Endothelial cell of umbilical vein (primary cell): Measurements from ENCODE around the gene TTLL13. TPM values are rescaled to one million over a fixed set of nuclear protein-coding genes. Genes with fewer than 3 reads are reported as not detected.

Experiments used
- BruUV-seq: library from RNA; stranded (reverse); fragments of 400-500 nt; replicated peaks from 2 replicates; lab custom pipeline; 2021; lab: Mats Ljungman, UMichigan
- CTCF ChIA-PET: fragments of 300-600, 350-600 bp; sonication (Branson Sonifier 250); formaldehyde crosslinking; loops from one replicate; lab custom pipeline; 2021; ENCODE audit warnings: antibody characterized with exemption, inconsistent platforms; lab: Charles Lee
- POLR2A ChIA-PET: fragments of 300-600, 350-600 bp; sonication (Branson Sonifier 250); formaldehyde crosslinking; loops from one replicate; lab custom pipeline; 2021; ENCODE audit warnings: antibody characterized with exemption, inconsistent platforms; lab: Charles Lee
- DNase-seq: peaks from one replicate; pipeline ENCODE4 v3.0.0-alpha.2; 2011; ENCODE audit warnings: low read depth, low spot score
- FAIRE-seq: peaks from 2 replicates; lab custom pipeline; 2011; peaks lifted over from hg19 to GRCh38; lab: Jason Lieb, UNC
- H2AFZ ChIP-seq: 2 replicates; pipeline ENCODE4 v1.6.0; 2012; ENCODE audit warnings: low read depth, low read length, control low read depth, inconsistent platforms
- H3K27ac ChIP-seq: 2 replicates; pipeline ENCODE4 v1.5.1; 2011; ENCODE audit warnings: low read depth, mild to moderate bottlenecking, control low read depth, low read length, moderate library complexity; ENCODE audit not compliant: insufficient read depth
- H3K27me3 ChIP-seq, 2 experiments: 2 replicates each; pipeline versions ENCODE4 v1.6.0 to v1.6.1; 2011; ENCODE audit warnings: low read length in 2 of 2, mixed read lengths in 1 of 2; ENCODE audit not compliant: control insufficient read depth in 2 of 2, insufficient read depth in 2 of 2
- H3K36me3 ChIP-seq, 2 experiments: 2 replicates in 1 of 2; 3 replicates in 1 of 2; pipeline ENCODE4 v1.5.1; 2011; ENCODE audit warnings: low read length in 2 of 2, mild to moderate bottlenecking in 1 of 2, moderate library complexity in 1 of 2; ENCODE audit not compliant: control insufficient read depth in 2 of 2, insufficient read depth in 2 of 2; ENCODE audit errors: extremely low read depth in 1 of 2
- H3K4me1 ChIP-seq: 3 replicates; pipeline ENCODE4 v1.5.1; 2011; ENCODE audit warnings: mild to moderate bottlenecking, low read length; ENCODE audit not compliant: control insufficient read depth, insufficient read depth; ENCODE audit errors: extremely low read depth
- H3K4me2 ChIP-seq: 2 replicates; pipeline ENCODE4 v1.6.1; 2011; ENCODE audit warnings: low read length, control low read depth, mixed read lengths; ENCODE audit not compliant: insufficient read depth
- H3K4me3 ChIP-seq, 3 experiments: fragments of 200-600 bp in 1 of 3; sonication (generic), shearing (Covaris generic) in 1 of 3; replicated peaks in 1 of 3; 2 replicates each; pipeline ENCODE4 v1.5.1; 2011 to 2016; ENCODE audit warnings: control low read depth in 3 of 3, low read length in 3 of 3, mild to moderate bottlenecking in 2 of 3, inconsistent platforms in 1 of 3, low read depth in 1 of 3, moderate library complexity in 1 of 3; ENCODE audit not compliant: insufficient read depth in 1 of 3
- H3K79me2 ChIP-seq: 2 replicates; pipeline ENCODE4 v1.6.0; 2012; ENCODE audit warnings: low read length, inconsistent platforms; ENCODE audit not compliant: control insufficient read depth, insufficient read depth
- H3K9ac ChIP-seq: replicated peaks from 2 replicates; pipeline ENCODE3; 2011; ENCODE audit warnings: low read length, control low read depth; ENCODE audit not compliant: insufficient read depth; ENCODE audit errors: extremely low read depth
- H3K9me1 ChIP-seq: replicated peaks from 3 replicates; pipeline ENCODE4 v1.6.0; 2011; ENCODE audit warnings: mild to moderate bottlenecking, low read length; ENCODE audit not compliant: control insufficient read depth, insufficient read depth; ENCODE audit errors: extremely low read depth
- H3K9me3 ChIP-seq: replicated peaks from 2 replicates; pipeline ENCODE4 v1.5.1; 2012; ENCODE audit warnings: low read length, inconsistent platforms; ENCODE audit not compliant: control insufficient read depth, insufficient read depth
- H4K20me1 ChIP-seq: replicated peaks from 2 replicates; pipeline ENCODE3; 2011; ENCODE audit warnings: mild to moderate bottlenecking, low read length; ENCODE audit not compliant: control insufficient read depth, insufficient read depth; ENCODE audit errors: extremely low read depth
- CTCF ChIP-seq, 2 donors: IDR thresholded peaks; 1 replicate in 1 of 2; 2 replicates in 1 of 2; pipeline ENCODE4 v1.5.1; 2011; ENCODE audit warnings: low read length in 2 of 2, mild to moderate bottlenecking in 2 of 2, moderate library complexity in 2 of 2, control low read depth in 1 of 2, inconsistent platforms in 1 of 2, low read depth in 1 of 2; ENCODE audit not compliant: insufficient read depth in 1 of 2; ENCODE audit errors: extremely low read depth in 1 of 2
- EZH2 ChIP-seq: IDR thresholded peaks from 2 replicates; pipeline ENCODE4 v1.6.1; 2012; ENCODE audit warnings: borderline replicate concordance, low read depth, mild to moderate bottlenecking, moderate library complexity, low read length, inconsistent platforms; ENCODE audit not compliant: severe bottlenecking
- FOS ChIP-seq: IDR thresholded peaks from 2 replicates; pipeline ENCODE4 v1.6.1; 2011; ENCODE audit warnings: mild to moderate bottlenecking, low read length, moderate library complexity, borderline replicate concordance; ENCODE audit not compliant: insufficient read depth
- GATA2 ChIP-seq: IDR thresholded peaks from 2 replicates; pipeline ENCODE4 v1.7.0; 2011; ENCODE audit warnings: low read depth, mild to moderate bottlenecking, moderate library complexity, mixed read lengths, low read length; ENCODE audit not compliant: insufficient read length, insufficient read depth
- JUN ChIP-seq: IDR thresholded peaks from 2 replicates; pipeline ENCODE4 v1.6.1; 2011; ENCODE audit warnings: borderline replicate concordance, low read depth; ENCODE audit not compliant: insufficient read length, insufficient read depth
- MAX ChIP-seq: IDR thresholded peaks from 2 replicates; pipeline ENCODE4 v1.6.1; 2011; ENCODE audit not compliant: insufficient read depth, insufficient read length
- MYC ChIP-seq: IDR thresholded peaks from one replicate; pipeline ENCODE4 v1.6.1; 2011; ENCODE audit warnings: mild to moderate bottlenecking, low read depth, low read length
- POLR2A ChIP-seq: IDR thresholded peaks from 2 replicates; pipeline ENCODE4 v1.6.1; 2012; ENCODE audit warnings: low read depth, mild to moderate bottlenecking, control low read depth, low read length
- POLR2AphosphoS5 ChIP-seq: IDR thresholded peaks from 2 replicates; pipeline ENCODE4 v1.6.1; 2012; ENCODE audit warnings: low read depth, mild to moderate bottlenecking, control low read depth, low read length, moderate library complexity; ENCODE audit not compliant: insufficient read depth
- dilution Hi-C: fragments of 300-500 bp; cut with MboI; formaldehyde crosslinking; loops from one replicate; pipeline ENCODE4 v1.15.0; 2019; ENCODE audit warnings: low sequenced_read_pairs; ENCODE audit not compliant: extremely low pct_ligation_motif_present
- intact Hi-C: fragments of 100-400 bp; cut with micrococcal nuclease; formaldehyde crosslinking; loops from one replicate; pipeline ENCODE4 v1.10.0; 2022
- polyA plus RNA-seq, 4 experiments: library from polyadenylated mRNA; depleted of rRNA in 3 of 4; stranded (reverse) in 3 of 4; unstranded in 1 of 4; fragments of >200 nt; gene quantifications; 2 replicates each; pipeline versions ENCODE4 v1.2.1 to v1.2.3, GENCODE V29; 2011 to 2012; ENCODE audit warnings: missing spikeins in 1 of 4
- total RNA-seq: library from RNA; stranded (reverse); gene quantifications from 2 replicates; pipeline ENCODE4 v1.2.3, GENCODE V29; 2021

TTLL13 gene
- total and polyA plus RNA-seq, 2 donors (not counting 3 experiments of a cell fraction or from before 2014, with no cell fraction given): 0.04 TPM; not detected in 1

GRCh38 chr15:90287946-90288345 is 38.6 kb downstream of the TTLL13 start:
- H3K36me3 ChIP-seq: no peaks in the 10 kb centered on the region
- DNase-seq (no peak), FAIRE-seq (no peak)
- no peaks in the 10 kb centered on the region for H3K4me1 ChIP-seq
- H3K9ac ChIP-seq: no peak overlapping the region
- H3K9me1 ChIP-seq: no peaks in the 10 kb centered on the region
- no peak overlapping the region for H2AFZ ChIP-seq
- no peak overlapping the region for H3K4me3 ChIP-seq
- no peaks in the 10 kb centered on the region for H4K20me1 ChIP-seq
- no peaks in the 10 kb centered on the region for H3K9me3 ChIP-seq
- intact Hi-C loops (no loop called here), dilution Hi-C loops (no loop called here)
- CTCF ChIA-PET: interaction anchor here (0.5 to 2.3 kb wide), 8 partner anchors 17 to 360 kb away, joined by 3 to 12 read pairs (median 4); partner anchors contain the start of genes CIB1 and GDPGP1
- no peaks in the 10 kb centered on the region for H3K27me3 ChIP-seq
- POLR2A ChIA-PET: no interaction called here
- TF ChIP-seq EZH2 (no peak), FOS (no peak), POLR2AphosphoS5 (no peak), MAX (no peak), JUN (no peak), GATA2 (no peak), CTCF (IDR thresholded peaks at IDR 0.05; ENCODE audit: extremely low read depth in 1 of 2, insufficient read depth in 1 of 2, low read depth in 1 of 2, low read length in 2 of 2) (no peak), MYC (no peak), POLR2A (no peak)
- no peak overlapping the region for H3K4me2 ChIP-seq
- H3K79me2 ChIP-seq: no peaks in the 10 kb centered on the region
- BruUV-seq: no TSS peak
- no peak overlapping the region for H3K27ac ChIP-seq
